ENCODE results near the gene NOP9.

GRCh38 chr14:24267516-24267915 is 32.1 kb upstream of the NOP9 start:
- no peak for TF ChIP-seq CTCF (IDR thresholded peaks at IDR 0.05; ENCODE audit: low read depth, low read length, poor library complexity, severe bottlenecking)
- TF ChIP-seq EZH2phosphoT487 (IDR thresholded peaks at IDR 0.05; ENCODE audit: borderline replicate concordance, low read length): no peak
